ENCODE results near the gene CCDC149.

Gene CCDC149

DNA sequence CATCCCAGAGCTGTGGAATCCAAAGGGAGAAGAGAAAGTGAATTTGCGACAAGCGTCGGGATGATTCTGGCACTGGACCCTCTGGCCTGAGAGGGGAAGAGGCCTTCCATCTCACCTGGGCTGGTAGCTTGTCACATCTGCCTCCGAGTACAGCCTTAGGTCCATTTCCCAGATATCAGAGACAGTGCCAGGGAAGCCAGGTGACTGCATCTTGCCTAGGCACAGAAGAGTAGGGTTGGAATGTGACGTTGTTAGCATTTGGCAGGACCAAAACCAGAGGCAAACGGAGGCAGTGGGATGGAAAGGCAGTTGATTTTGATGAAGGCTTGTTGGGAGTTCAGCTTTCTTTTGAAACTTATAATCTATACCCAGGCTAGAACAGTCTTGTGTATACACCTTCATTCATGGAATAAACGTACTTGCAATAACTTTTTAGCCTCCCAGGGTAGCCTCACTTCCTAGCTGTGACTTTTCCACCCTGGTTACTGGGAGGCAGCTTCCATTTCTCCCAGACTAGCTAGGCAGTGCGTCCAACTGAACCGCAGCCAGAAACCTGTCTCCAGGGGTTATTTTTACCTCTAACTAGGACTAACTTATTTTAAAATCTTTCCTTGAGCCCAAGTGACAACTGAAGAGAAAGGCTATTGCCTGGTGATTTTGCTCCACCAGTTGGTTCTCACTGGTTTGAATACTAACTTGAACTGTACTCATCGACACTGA lies 111.5 kb downstream of the CCDC149 start:
- Histone ChIP-seq H3K27ac (ENCODE audit: low read depth, low read length) (no peak overlapping the region), H3K36me3 (ENCODE audit: control insufficient read depth in 1 of 2, insufficient read depth in 2 of 2, low read length in 2 of 2) (no peaks in the 10 kb centered on the region), H2BK120ac (ENCODE audit: insufficient read depth, low read length, poor library complexity) (no peak overlapping the region), H3K79me2 (ENCODE audit: control insufficient read depth, insufficient read depth, low read length, poor library complexity) (no peaks in the 10 kb centered on the region), H3K4ac (ENCODE audit: low read depth, low read length) (no peak overlapping the region), H3K4me1 (ENCODE audit: control insufficient read depth in 1 of 2, insufficient read depth in 2 of 2, low read length in 2 of 2) (peaks cover 3 to 9% of the 10 kb centered on the region in 2 experiments), H2AK5ac (ENCODE audit: low read length) (no peak overlapping the region), H2BK5ac (ENCODE audit: low read depth, low read length, poor library complexity) (no peak overlapping the region), H4K12ac (ENCODE audit: low read depth, low read length) (no peak overlapping the region), H3K79me1 (ENCODE audit: low read length) (no peaks in the 10 kb centered on the region), H3K4me2 (ENCODE audit: low read length) (no peak overlapping the region), H3K9ac (ENCODE audit: low read length) (no peak overlapping the region), H3K18ac (ENCODE audit: low read length) (no peak overlapping the region), H4K8ac (ENCODE audit: low read depth, low read length) (no peak overlapping the region), H2BK12ac (ENCODE audit: low read length) (no peak overlapping the region), H3K14ac (ENCODE audit: low read length) (no peak overlapping the region), H3K4me3 (ENCODE audit: low read depth, low read length) (no peak overlapping the region), H3K27me3 (ENCODE audit: insufficient read depth, low read length) (peaks cover 32% of the 10 kb centered on the region), H4K91ac (ENCODE audit: low read depth, low read length) (no peak overlapping the region), H2AFZ (ENCODE audit: insufficient read depth, low read length, poor library complexity) (no peak overlapping the region), H3K9me3 (ENCODE audit: insufficient read depth, low read depth, low read length) (peaks cover 9% of the 10 kb centered on the region), H3K23ac (ENCODE audit: low read length) (no peak overlapping the region)
- no peak for DNase-seq
- WGBS (ENCODE audit: extremely low coverage, insufficient coverage, insufficient read length) = no CpG with 5 or more reads among the region's 10 CpGs

DNA sequence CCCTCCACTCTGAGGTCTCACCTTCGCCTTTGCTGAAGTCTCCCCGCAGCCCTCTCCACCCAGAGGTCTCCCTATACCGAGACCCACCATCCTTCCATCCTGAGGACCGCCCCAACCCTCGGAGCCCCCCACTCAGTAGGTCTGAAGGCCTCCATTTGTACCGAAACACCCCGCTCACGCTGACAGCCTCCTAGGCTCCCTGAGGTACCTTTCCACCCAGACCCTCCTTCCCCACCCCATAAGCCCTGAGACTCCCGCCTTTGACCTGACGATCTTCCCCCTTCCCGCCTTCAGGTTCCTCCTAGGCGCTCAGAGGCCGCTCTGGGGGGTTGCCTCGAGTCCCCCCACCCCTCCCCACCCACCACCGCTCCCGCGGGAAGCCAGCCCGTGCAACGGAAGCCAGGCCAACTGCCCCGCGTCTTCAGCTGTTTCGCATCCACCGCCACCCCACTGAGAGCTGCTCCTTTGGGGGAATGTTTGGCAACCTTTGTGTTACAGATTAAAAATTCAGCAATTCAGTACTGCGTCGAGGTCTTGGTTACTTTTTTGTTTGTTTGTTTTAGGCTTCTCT lies 112.4 kb downstream of the CCDC149 start:
- Histone ChIP-seq H3K27me3 (ENCODE audit: insufficient read depth, low read length) (peaks cover 32% of the 10 kb centered on the region), H3K79me2 (ENCODE audit: control insufficient read depth, insufficient read depth, low read length, poor library complexity) (no peaks in the 10 kb centered on the region), H3K27ac (ENCODE audit: low read depth, low read length) (no peak overlapping the region), H2BK5ac (ENCODE audit: low read depth, low read length, poor library complexity) (no peak overlapping the region), H2BK120ac (ENCODE audit: insufficient read depth, low read length, poor library complexity) (no peak overlapping the region), H3K4me2 (ENCODE audit: low read length) (peak overlapping the region; percentile 71), H2BK12ac (ENCODE audit: low read length) (no peak overlapping the region), H3K4me3 (ENCODE audit: low read depth, low read length) (no peak overlapping the region), H3K9ac (ENCODE audit: low read length) (no peak overlapping the region), H3K14ac (ENCODE audit: low read length) (no peak overlapping the region), H3K9me3 (ENCODE audit: insufficient read depth, low read depth, low read length) (peaks cover 9% of the 10 kb centered on the region), H2AK5ac (ENCODE audit: low read length) (no peak overlapping the region), H3K36me3 (ENCODE audit: control insufficient read depth in 1 of 2, insufficient read depth in 2 of 2, low read length in 2 of 2) (no peaks in the 10 kb centered on the region), H3K23ac (ENCODE audit: low read length) (no peak overlapping the region), H3K4ac (ENCODE audit: low read depth, low read length) (no peak overlapping the region), H3K4me1 (ENCODE audit: control insufficient read depth in 1 of 2, insufficient read depth in 2 of 2, low read length in 2 of 2) (peaks cover 3 to 13% of the 10 kb centered on the region in 2 experiments), H4K8ac (ENCODE audit: low read depth, low read length) (no peak overlapping the region), H4K91ac (ENCODE audit: low read depth, low read length) (no peak overlapping the region), H4K12ac (ENCODE audit: low read depth, low read length) (no peak overlapping the region), H3K79me1 (ENCODE audit: low read length) (no peaks in the 10 kb centered on the region), H2AFZ (ENCODE audit: insufficient read depth, low read length, poor library complexity) (no peak overlapping the region), H3K18ac (ENCODE audit: low read length) (no peak overlapping the region)
- DNase-seq = no peak
- no CpG with 5 or more reads among the region's 25 CpGs for WGBS (ENCODE audit: extremely low coverage, insufficient coverage, insufficient read length)

DNA sequence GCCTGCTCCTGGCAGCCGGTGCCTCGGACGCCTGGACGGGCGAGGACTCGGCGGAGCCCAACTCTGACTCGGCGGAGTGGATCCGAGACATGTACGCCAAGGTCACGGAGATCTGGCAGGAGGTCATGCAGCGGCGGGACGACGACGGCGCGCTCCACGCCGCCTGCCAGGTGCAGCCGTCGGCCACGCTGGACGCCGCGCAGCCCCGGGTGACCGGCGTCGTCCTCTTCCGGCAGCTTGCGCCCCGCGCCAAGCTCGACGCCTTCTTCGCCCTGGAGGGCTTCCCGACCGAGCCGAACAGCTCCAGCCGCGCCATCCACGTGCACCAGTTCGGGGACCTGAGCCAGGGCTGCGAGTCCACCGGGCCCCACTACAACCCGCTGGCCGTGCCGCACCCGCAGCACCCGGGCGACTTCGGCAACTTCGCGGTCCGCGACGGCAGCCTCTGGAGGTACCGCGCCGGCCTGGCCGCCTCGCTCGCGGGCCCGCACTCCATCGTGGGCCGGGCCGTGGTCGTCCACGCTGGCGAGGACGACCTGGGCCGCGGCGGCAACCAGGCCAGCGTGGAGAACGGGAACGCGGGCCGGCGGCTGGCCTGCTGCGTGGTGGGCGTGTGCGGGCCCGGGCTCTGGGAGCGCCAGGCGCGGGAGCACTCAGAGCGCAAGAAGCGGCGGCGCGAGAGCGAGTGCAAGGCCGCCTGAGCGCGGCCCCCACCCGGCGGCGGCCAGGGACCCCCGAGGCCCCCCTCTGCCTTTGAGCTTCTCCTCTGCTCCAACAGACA lies 113.1 kb downstream of the CCDC149 start:
- no peaks in the 10 kb centered on the region for H3K36me3 ChIP-seq (ENCODE audit: control insufficient read depth in 1 of 2, insufficient read depth in 2 of 2, low read length in 2 of 2)
- no peak overlapping the region for H3K4ac ChIP-seq (ENCODE audit: low read depth, low read length)
- no CpG with 5 or more reads among the region's 103 CpGs for WGBS (ENCODE audit: extremely low coverage, insufficient coverage, insufficient read length)
- peak overlapping the region; percentile 71 for H3K4me2 ChIP-seq (ENCODE audit: low read length)
- H3K23ac ChIP-seq (ENCODE audit: low read length) = no peak overlapping the region
- peaks cover 9% of the 10 kb centered on the region for H3K9me3 ChIP-seq (ENCODE audit: insufficient read depth, low read depth, low read length)
- no peak overlapping the region for H4K91ac ChIP-seq (ENCODE audit: low read depth, low read length)
- H3K18ac ChIP-seq (ENCODE audit: low read length) = no peak overlapping the region
- H3K4me3 ChIP-seq (ENCODE audit: low read depth, low read length) = peak overlapping the region; percentile 40
- no peak overlapping the region for H2BK12ac ChIP-seq (ENCODE audit: low read length)
- H3K9ac ChIP-seq (ENCODE audit: low read length) = no peak overlapping the region
- H2BK5ac ChIP-seq (ENCODE audit: low read depth, low read length, poor library complexity) = no peak overlapping the region
- H3K79me2 ChIP-seq (ENCODE audit: control insufficient read depth, insufficient read depth, low read length, poor library complexity) = no peaks in the 10 kb centered on the region
- H2BK120ac ChIP-seq (ENCODE audit: insufficient read depth, low read length, poor library complexity) = no peak overlapping the region
- no peak overlapping the region for H4K12ac ChIP-seq (ENCODE audit: low read depth, low read length)
- no peaks in the 10 kb centered on the region for H3K79me1 ChIP-seq (ENCODE audit: low read length)
- no peak for DNase-seq
- H2AFZ ChIP-seq (ENCODE audit: insufficient read depth, low read length, poor library complexity) = peak overlapping the region; percentile 18
- no peak overlapping the region for H2AK5ac ChIP-seq (ENCODE audit: low read length)
- peaks cover 8 to 18% of the 10 kb centered on the region in 2 experiments for H3K4me1 ChIP-seq (ENCODE audit: control insufficient read depth in 1 of 2, insufficient read depth in 2 of 2, low read length in 2 of 2)
- no peak overlapping the region for H3K27ac ChIP-seq (ENCODE audit: low read depth, low read length)
- H3K27me3 ChIP-seq (ENCODE audit: insufficient read depth, low read length) = peaks cover 32% of the 10 kb centered on the region
- no peak overlapping the region for H3K14ac ChIP-seq (ENCODE audit: low read length)
- H4K8ac ChIP-seq (ENCODE audit: low read depth, low read length) = no peak overlapping the region

DNA sequence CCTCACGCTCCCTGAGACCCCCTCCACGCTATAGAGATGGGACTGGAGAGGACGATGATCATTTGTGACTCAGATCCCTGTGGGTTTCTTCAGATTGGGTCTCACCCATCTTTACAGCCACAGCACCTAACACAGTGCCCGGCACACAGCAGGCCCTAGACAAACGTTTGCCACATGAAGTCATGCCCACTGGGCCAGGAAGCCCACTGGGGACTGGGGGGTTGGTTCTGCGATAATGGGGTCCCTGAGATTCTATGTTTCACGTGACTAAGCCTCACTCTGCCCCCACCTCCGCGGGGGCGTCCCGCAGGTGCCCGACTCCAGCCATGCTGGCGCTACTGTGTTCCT lies 113.7 kb downstream of the CCDC149 start:
- H3K27me3 ChIP-seq (ENCODE audit: insufficient read depth, low read length) = peaks cover 32% of the 10 kb centered on the region
- no peak overlapping the region for H3K4ac ChIP-seq (ENCODE audit: low read depth, low read length)
- no peak overlapping the region for H3K4me2 ChIP-seq (ENCODE audit: low read length)
- no peaks in the 10 kb centered on the region for H3K79me1 ChIP-seq (ENCODE audit: low read length)
- peaks cover 9% of the 10 kb centered on the region for H3K9me3 ChIP-seq (ENCODE audit: insufficient read depth, low read depth, low read length)
- H4K12ac ChIP-seq (ENCODE audit: low read depth, low read length) = no peak overlapping the region
- H2BK5ac ChIP-seq (ENCODE audit: low read depth, low read length, poor library complexity) = no peak overlapping the region
- no peak overlapping the region for H4K91ac ChIP-seq (ENCODE audit: low read depth, low read length)
- H3K14ac ChIP-seq (ENCODE audit: low read length) = no peak overlapping the region
- no peak overlapping the region for H3K18ac ChIP-seq (ENCODE audit: low read length)
- H3K27ac ChIP-seq (ENCODE audit: low read depth, low read length) = no peak overlapping the region
- H2BK12ac ChIP-seq (ENCODE audit: low read length) = no peak overlapping the region
- no peak overlapping the region for H2BK120ac ChIP-seq (ENCODE audit: insufficient read depth, low read length, poor library complexity)
- H3K4me3 ChIP-seq (ENCODE audit: low read depth, low read length) = no peak overlapping the region
- H3K23ac ChIP-seq (ENCODE audit: low read length) = no peak overlapping the region
- no peak overlapping the region for H4K8ac ChIP-seq (ENCODE audit: low read depth, low read length)
- H3K4me1 ChIP-seq (ENCODE audit: control insufficient read depth in 1 of 2, insufficient read depth in 2 of 2, low read length in 2 of 2) = peaks cover 9 to 21% of the 10 kb centered on the region in 2 experiments
- H3K9ac ChIP-seq (ENCODE audit: low read length) = no peak overlapping the region
- H3K36me3 ChIP-seq (ENCODE audit: control insufficient read depth in 1 of 2, insufficient read depth in 2 of 2, low read length in 2 of 2) = no peaks in the 10 kb centered on the region
- H2AFZ ChIP-seq (ENCODE audit: insufficient read depth, low read length, poor library complexity) = no peak overlapping the region
- no CpG with 5 or more reads among the region's 13 CpGs for WGBS (ENCODE audit: extremely low coverage, insufficient coverage, insufficient read length)
- H3K79me2 ChIP-seq (ENCODE audit: control insufficient read depth, insufficient read depth, low read length, poor library complexity) = no peaks in the 10 kb centered on the region
- H2AK5ac ChIP-seq (ENCODE audit: low read length) = no peak overlapping the region
- DNase-seq = no peak
